CD4-positive, alpha-beta T cell treated with Interleukin-15 for 1 hour (primary cell): ENCODE data around the gene SLC25A12.
"Not testable (repeated sequence)": the region's sequence is repeated elsewhere in the genome, so short reads cannot be mapped to it uniquely, and the experiment has no call there.

ENCODE experiments used
- DNase-seq: peaks from one replicate; pipeline ENCODE4 v3.0.0-alpha.2; 2020

The SLC25A12 gene

DNA sequence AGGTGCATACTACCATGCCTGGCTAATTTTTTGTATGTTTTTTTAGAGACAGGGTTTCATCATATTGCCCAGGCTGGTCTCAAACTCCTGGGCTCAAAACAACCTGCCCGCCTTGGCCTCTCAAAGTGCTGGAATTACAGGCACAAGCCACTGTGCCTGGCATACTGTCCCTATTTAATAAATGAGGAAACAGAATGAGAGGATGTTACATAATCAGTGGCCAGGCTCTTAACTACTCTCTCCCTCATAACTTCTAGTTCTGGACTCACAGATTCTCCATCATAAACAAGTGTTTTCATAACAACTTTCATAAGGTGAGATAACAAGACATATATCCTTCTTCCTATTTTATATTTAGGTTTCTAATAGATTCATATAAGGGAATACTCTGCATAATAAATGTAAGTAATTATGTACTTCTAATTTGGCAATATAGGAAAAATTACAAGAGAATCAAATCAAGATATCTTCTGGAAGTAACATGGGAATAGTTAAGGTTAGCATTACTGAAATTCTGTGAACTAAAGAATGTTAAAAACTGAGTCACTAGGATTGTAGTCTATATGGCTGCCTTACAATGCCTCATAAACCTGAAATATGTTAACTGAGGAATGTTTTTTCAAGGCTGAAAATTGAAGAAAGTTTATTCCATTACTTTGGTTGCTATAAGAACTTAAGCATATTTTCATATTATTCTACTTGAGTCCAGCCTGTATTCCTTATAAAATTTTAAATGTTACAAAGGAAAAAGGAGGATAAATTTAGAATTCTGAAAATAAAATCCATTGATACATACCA, 71.3 kb downstream of the SLC25A12 start:
- DNase-seq = no peak

GRCh38 chr2:171819453-171819852, 74.6 kb downstream of the SLC25A12 start:
- no peak for DNase-seq

- no peak for DNase-seq
Measured at GRCh38 chr2:171814883-171815282, 79.2 kb downstream of the SLC25A12 start.

- no peak for DNase-seq
Measured at GRCh38 chr2:171814174-171814573, 79.9 kb downstream of the SLC25A12 start.

DNA sequence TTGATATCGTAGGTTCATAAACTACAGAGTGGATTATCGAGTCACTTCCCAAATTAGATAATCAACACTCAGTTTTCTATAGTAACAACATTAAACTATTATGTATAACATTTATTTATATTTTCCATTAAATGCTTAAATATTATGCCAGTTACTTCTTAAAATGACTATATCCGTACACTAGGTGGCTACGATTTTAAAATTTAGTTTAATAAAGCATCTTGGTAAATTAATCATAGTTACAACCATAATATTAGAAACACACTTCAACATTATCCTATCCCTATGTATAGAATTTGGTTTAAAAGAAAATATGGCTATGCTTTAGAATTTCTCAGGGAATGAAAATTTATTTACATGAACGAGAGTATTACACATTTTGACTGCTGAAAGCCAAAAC, 80.3 kb downstream of the SLC25A12 start:
- no peak for DNase-seq

DNA sequence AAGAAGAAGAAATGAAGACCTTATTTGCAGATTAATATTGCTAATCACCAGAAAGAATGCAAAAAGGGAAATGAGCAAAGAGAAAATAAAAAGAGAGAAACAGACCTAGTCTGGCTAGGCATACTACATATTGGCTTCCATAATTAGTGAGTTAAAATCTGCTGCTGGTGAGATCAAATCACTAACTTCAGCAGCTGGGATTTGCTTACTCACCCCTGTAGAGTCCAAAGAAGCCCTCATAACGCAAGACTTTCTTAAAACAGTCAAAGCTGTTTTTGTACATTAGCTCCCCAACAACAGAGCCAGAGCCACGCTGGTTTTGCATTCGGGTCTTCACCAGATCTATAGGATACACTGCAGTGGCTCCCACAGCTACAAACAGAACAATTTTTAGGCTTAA, 80.9 kb downstream of the SLC25A12 start:
- no peak for DNase-seq

- no peak for DNase-seq
Measured at GRCh38 chr2:171811245-171811628, 82.8 kb downstream of the SLC25A12 start.

GRCh38 chr2:171810422-171811244, 83.4 kb downstream of the SLC25A12 start:
- no peak for DNase-seq

DNA sequence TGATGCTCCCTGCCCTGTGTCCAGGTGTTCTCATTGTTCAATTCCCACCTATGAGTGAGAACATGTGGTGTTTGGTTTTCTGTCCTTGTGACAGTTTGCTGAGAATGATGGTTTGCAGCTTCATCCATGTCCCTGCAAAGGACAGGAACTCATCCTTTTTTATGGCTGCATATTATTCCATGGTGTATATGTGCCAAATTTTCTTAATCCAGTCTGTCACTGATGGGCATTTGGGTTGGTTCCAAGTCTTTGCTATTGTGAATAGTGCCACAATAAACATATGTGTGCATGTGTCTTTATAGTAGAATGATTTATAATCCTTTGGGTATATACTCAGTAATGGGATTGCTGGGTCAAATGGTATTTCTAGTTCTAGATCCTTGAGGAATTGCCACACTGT, 85.2 kb downstream of the SLC25A12 start:
- not testable (repeated sequence) for DNase-seq

DNA sequence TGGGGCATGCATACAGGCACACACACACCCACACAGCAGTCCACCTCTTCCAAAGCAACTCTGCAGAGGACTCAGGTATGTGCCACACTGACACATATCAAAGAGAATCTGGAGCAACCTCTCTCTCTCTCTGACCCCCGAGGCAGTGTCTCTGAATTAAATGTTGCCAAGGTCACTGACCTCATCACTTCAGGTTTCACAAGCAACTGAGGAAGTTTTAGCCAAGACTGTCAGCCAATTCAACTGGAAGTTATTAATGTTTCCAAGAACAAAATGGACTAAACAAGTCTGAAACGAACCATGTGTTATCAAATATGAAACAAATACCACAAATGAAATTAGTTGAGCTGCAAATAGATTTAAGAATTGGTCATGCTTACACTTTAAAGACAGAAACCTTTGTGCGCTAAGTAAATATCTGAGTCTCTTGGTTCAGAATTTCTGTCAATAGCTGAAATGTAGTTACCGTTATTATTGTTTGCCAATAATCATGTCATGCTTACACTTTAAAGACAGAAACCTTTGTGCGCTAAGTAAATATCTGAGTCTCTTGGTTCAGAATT, 86.1 kb downstream of the SLC25A12 start:
- DNase-seq = no peak

DNA sequence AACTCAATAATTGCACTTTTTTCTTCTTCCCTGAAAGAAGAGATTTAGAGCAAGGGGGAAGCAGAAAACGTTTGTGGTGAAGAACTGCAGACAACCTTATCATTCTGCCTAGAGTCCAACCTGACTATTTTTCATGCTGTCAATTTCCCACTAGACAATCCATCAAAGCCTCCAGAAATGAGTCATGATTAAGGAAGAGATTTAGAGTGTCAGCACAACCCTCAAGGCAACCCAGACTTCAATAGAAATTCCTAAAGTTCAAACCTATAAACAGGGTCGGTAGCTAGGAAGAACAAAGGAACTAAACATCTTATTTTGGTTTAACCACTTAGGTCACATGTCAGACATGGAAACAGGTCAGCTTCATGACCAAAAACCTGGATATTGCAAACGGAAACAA, 86.9 kb downstream of the SLC25A12 start:
- no peak for DNase-seq

GRCh38 chr2:171804456-171804855, 89.6 kb downstream of the SLC25A12 start:
- no peak for DNase-seq

GRCh38 chr2:171803757-171804156, 90.3 kb downstream of the SLC25A12 start:
- no peak for DNase-seq

DNA sequence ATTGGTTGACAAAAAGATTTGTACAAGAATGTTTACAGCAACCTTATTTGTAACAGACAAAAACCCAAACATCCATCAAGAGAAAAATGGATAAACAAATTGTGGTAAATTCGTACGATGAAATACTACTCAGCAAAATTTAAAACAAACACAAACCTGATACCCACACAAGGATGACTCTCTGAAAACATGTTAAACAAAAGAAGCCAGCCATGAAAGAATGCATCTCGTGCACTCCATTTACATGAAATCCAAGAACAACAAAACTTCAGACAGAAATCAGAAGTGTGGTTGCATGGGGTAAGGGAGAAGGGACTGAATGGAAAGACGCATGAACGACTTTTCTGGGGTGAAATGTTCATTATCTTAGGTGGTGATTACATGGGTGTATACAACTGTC, 93.4 kb downstream of the SLC25A12 start:
- DNase-seq = no peak

GRCh38 chr2:171798156-171798820, 95.8 kb downstream of the SLC25A12 start:
- DNase-seq = no peak

- no peak for DNase-seq
Measured at GRCh38 chr2:171794918-171795317, 99.1 kb downstream of the SLC25A12 start.

DNA sequence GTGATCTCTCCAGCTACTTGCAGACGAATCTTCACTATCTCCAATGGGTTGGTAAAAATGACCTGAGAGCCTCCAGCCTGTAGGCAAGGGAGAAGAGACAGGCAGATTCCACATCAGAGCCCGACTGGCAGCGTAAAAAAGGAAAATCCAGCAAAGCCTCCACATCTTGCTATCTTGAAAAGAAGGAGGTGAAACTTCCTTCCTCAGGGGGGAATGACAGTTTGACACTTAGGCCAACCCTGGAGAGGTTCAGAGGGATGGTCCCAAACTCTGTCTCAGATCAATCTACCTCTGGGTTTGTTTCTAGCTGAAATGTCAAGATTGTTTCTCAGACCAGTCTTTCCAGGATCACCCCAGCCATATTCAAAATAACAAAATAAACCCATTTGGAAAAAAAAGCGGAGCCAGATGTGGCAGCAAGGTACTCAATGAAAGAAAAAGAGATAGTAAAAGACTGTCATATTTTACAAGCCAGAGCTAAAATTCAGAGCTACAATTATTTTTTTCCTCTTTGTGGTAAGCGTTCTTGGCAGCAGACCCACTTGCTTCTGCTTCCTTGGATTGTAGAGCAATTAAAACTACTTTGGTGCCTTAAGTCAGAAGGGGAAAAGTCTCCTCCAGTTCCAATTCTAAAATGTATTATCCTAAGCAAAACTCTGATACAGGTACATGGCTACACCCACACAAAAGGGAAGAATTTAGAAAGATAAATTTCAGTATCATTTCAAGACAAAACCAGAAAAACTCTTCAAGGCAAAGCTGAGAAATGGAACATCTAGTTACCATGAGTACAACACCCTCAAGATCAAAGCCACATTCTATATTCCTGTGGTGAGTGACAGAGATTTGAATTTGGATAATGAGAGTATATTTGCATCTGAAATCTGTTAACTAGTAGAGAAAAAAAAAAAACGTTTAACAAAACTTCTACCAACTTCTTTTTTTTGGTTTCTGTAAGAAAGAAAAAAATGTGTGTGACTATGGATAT, 100.1 kb downstream of the SLC25A12 start:
- no peak for DNase-seq

GRCh38 chr2:171792886-171793580, 101.0 kb downstream of the SLC25A12 start:
- no peak for DNase-seq

- no peak for DNase-seq
Measured at GRCh38 chr2:171792157-171792556, 101.9 kb downstream of the SLC25A12 start.

GRCh38 chr2:171791361-171791760, 102.7 kb downstream of the SLC25A12 start:
- DNase-seq = no peak

DNA sequence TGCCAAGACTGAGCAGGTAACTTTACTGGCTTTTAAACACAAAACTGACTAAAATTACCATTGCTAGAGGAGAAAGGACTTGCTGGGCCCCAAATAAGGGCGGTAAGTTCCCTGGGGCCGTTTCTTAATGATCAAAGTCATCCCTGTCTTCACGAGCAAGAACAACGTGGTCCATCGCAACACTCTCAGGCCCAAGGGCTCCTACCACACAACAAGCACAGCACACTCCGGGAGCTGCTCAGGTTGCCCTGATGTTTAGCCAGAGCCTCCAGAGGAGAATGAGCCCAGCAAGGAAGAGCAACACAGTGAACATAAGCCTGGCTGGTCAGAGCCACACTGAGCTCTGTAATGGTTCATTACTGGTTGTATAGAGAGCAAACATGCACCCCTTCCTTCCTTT, 104.1 kb downstream of the SLC25A12 start:
- no peak for DNase-seq
